ENCODE results near the gene LCT.
"Not testable (repeated sequence)": the region's sequence is repeated elsewhere in the genome, so short reads cannot be mapped to it uniquely, and the experiment has no call there.

LCT gene

GRCh38 chr2:135815269-135815668 lies 21.7 kb downstream of the LCT start:
- H3K4me3 ChIP-seq (ENCODE audit: low read depth in 1 of 2, low read length in 2 of 2): no peak overlapping the region

GRCh38 chr2:135812907-135813511 lies 24.0 kb downstream of the LCT start:
- H3K9me3 ChIP-seq (ENCODE audit: control insufficient read depth in 1 of 2, low read length in 2 of 2): no peaks in the 10 kb centered on the region
- H3K27ac ChIP-seq (ENCODE audit: low read length): no peak overlapping the region
- no peaks in the 10 kb centered on the region for H3K27me3 ChIP-seq (ENCODE audit: low read depth, low read length)
- no peaks in the 10 kb centered on the region for H3K4me1 ChIP-seq (ENCODE audit: control insufficient read depth in 1 of 2, insufficient read depth in 2 of 2, low read length in 2 of 2)
- no peaks in the 10 kb centered on the region for H3K36me3 ChIP-seq (ENCODE audit: control insufficient read depth in 1 of 2, insufficient read depth in 2 of 2, low read length in 2 of 2)
- H3K4me3 ChIP-seq (ENCODE audit: low read depth in 1 of 2, low read length in 2 of 2): no peak overlapping the region

More at GRCh38 chr2:135815269-135815668, 21.7 kb downstream of the LCT start:
- Histone ChIP-seq H3K9me3 (ENCODE audit: control insufficient read depth in 1 of 2, low read length in 2 of 2) (peaks cover 0 to 2% of the 10 kb centered on the region in 2 donors), H3K36me3 (ENCODE audit: control insufficient read depth in 1 of 2, insufficient read depth in 2 of 2, low read length in 2 of 2) (no peaks in the 10 kb centered on the region), H3K27me3 (ENCODE audit: low read depth, low read length) (no peaks in the 10 kb centered on the region), H3K27ac (ENCODE audit: low read length) (no peak overlapping the region), H3K4me1 (ENCODE audit: control insufficient read depth in 1 of 2, insufficient read depth in 2 of 2, low read length in 2 of 2) (no peaks in the 10 kb centered on the region)

- not testable (repeated sequence) for H3K9me3 ChIP-seq (ENCODE audit: control insufficient read depth in 1 of 2, low read length in 2 of 2); H3K27me3 ChIP-seq (ENCODE audit: low read depth, low read length); H3K4me3 ChIP-seq (ENCODE audit: low read depth in 1 of 2, low read length in 2 of 2); H3K36me3 ChIP-seq (ENCODE audit: control insufficient read depth in 1 of 2, insufficient read depth in 2 of 2, low read length in 2 of 2); H3K27ac ChIP-seq (ENCODE audit: low read length); H3K4me1 ChIP-seq (ENCODE audit: control insufficient read depth in 1 of 2, insufficient read depth in 2 of 2, low read length in 2 of 2)
These were observed 29.1 kb downstream of the LCT start for GRCh38 chr2:135807874-135808273.

- Histone ChIP-seq H3K9me3 (ENCODE audit: control insufficient read depth in 1 of 2, low read length in 2 of 2) (peaks cover 0 to 7% of the 10 kb centered on the region in 2 donors), H3K4me1 (ENCODE audit: control insufficient read depth in 1 of 2, insufficient read depth in 2 of 2, low read length in 2 of 2) (no peaks in the 10 kb centered on the region), H3K27me3 (ENCODE audit: low read depth, low read length) (no peaks in the 10 kb centered on the region), H3K27ac (ENCODE audit: low read length) (no peak overlapping the region), H3K36me3 (ENCODE audit: control insufficient read depth in 1 of 2, insufficient read depth in 2 of 2, low read length in 2 of 2) (no peaks in the 10 kb centered on the region), H3K4me3 (ENCODE audit: low read depth in 1 of 2, low read length in 2 of 2) (no peak overlapping the region)
These were observed 33.7 kb downstream of the LCT start for GRCh38 chr2:135803278-135803677.

- peaks cover 0 to 7% of the 10 kb centered on the region in 2 donors for H3K9me3 ChIP-seq (ENCODE audit: control insufficient read depth in 1 of 2, low read length in 2 of 2)
- no peak overlapping the region for H3K4me3 ChIP-seq (ENCODE audit: low read depth in 1 of 2, low read length in 2 of 2)
- H3K27ac ChIP-seq (ENCODE audit: low read length): no peak overlapping the region
- no peaks in the 10 kb centered on the region for H3K27me3 ChIP-seq (ENCODE audit: low read depth, low read length)
- H3K36me3 ChIP-seq (ENCODE audit: control insufficient read depth in 1 of 2, insufficient read depth in 2 of 2, low read length in 2 of 2): no peaks in the 10 kb centered on the region
- no peaks in the 10 kb centered on the region for H3K4me1 ChIP-seq (ENCODE audit: control insufficient read depth in 1 of 2, insufficient read depth in 2 of 2, low read length in 2 of 2)
These were observed 34.6 kb downstream of the LCT start for GRCh38 chr2:135802350-135802749.

- H3K4me3 ChIP-seq (ENCODE audit: low read depth in 1 of 2, low read length in 2 of 2): no peak overlapping the region
- H3K27me3 ChIP-seq (ENCODE audit: low read depth, low read length): no peaks in the 10 kb centered on the region
- no peak overlapping the region for H3K27ac ChIP-seq (ENCODE audit: low read length)
- H3K4me1 ChIP-seq (ENCODE audit: control insufficient read depth in 1 of 2, insufficient read depth in 2 of 2, low read length in 2 of 2): no peaks in the 10 kb centered on the region
- H3K36me3 ChIP-seq (ENCODE audit: control insufficient read depth in 1 of 2, insufficient read depth in 2 of 2, low read length in 2 of 2): no peaks in the 10 kb centered on the region
- H3K9me3 ChIP-seq (ENCODE audit: control insufficient read depth in 1 of 2, low read length in 2 of 2): peaks cover 0 to 7% of the 10 kb centered on the region in 2 donors
These were observed 36.2 kb downstream of the LCT start for GRCh38 chr2:135800513-135801460.

- H3K9me3 ChIP-seq (ENCODE audit: control insufficient read depth in 1 of 2, low read length in 2 of 2): peaks cover 0 to 7% of the 10 kb centered on the region in 2 donors
- no peaks in the 10 kb centered on the region for H3K4me1 ChIP-seq (ENCODE audit: control insufficient read depth in 1 of 2, insufficient read depth in 2 of 2, low read length in 2 of 2)
- H3K27ac ChIP-seq (ENCODE audit: low read length): no peak overlapping the region
- no peaks in the 10 kb centered on the region for H3K36me3 ChIP-seq (ENCODE audit: control insufficient read depth in 1 of 2, insufficient read depth in 2 of 2, low read length in 2 of 2)
- no peak overlapping the region for H3K4me3 ChIP-seq (ENCODE audit: low read depth in 1 of 2, low read length in 2 of 2)
- no peaks in the 10 kb centered on the region for H3K27me3 ChIP-seq (ENCODE audit: low read depth, low read length)
These were observed 37.2 kb downstream of the LCT start for GRCh38 chr2:135799738-135800137.

- Histone ChIP-seq H3K4me3 (ENCODE audit: low read depth in 1 of 2, low read length in 2 of 2) (no peak overlapping the region), H3K9me3 (ENCODE audit: control insufficient read depth in 1 of 2, low read length in 2 of 2) (peaks cover 0 to 7% of the 10 kb centered on the region in 2 donors), H3K4me1 (ENCODE audit: control insufficient read depth in 1 of 2, insufficient read depth in 2 of 2, low read length in 2 of 2) (no peaks in the 10 kb centered on the region), H3K27me3 (ENCODE audit: low read depth, low read length) (no peaks in the 10 kb centered on the region), H3K36me3 (ENCODE audit: control insufficient read depth in 1 of 2, insufficient read depth in 2 of 2, low read length in 2 of 2) (no peaks in the 10 kb centered on the region), H3K27ac (ENCODE audit: low read length) (no peak overlapping the region)
These were observed 38.2 kb downstream of the LCT start for GRCh38 chr2:135798762-135799161.

GRCh38 chr2:135798275-135798705 lies 38.7 kb downstream of the LCT start:
- H3K27ac ChIP-seq (ENCODE audit: low read length): no peak overlapping the region
- no peaks in the 10 kb centered on the region for H3K27me3 ChIP-seq (ENCODE audit: low read depth, low read length)
- H3K36me3 ChIP-seq (ENCODE audit: control insufficient read depth in 1 of 2, insufficient read depth in 2 of 2, low read length in 2 of 2): no peaks in the 10 kb centered on the region
- peaks cover 0 to 7% of the 10 kb centered on the region in 2 donors for H3K9me3 ChIP-seq (ENCODE audit: control insufficient read depth in 1 of 2, low read length in 2 of 2)
- H3K4me3 ChIP-seq (ENCODE audit: low read depth in 1 of 2, low read length in 2 of 2): no peak overlapping the region
- no peaks in the 10 kb centered on the region for H3K4me1 ChIP-seq (ENCODE audit: control insufficient read depth in 1 of 2, insufficient read depth in 2 of 2, low read length in 2 of 2)

- H3K36me3 ChIP-seq (ENCODE audit: control insufficient read depth in 1 of 2, insufficient read depth in 2 of 2, low read length in 2 of 2): no peaks in the 10 kb centered on the region
- no peaks in the 10 kb centered on the region for H3K4me1 ChIP-seq (ENCODE audit: control insufficient read depth in 1 of 2, insufficient read depth in 2 of 2, low read length in 2 of 2)
- peaks cover 0 to 7% of the 10 kb centered on the region in 2 donors for H3K9me3 ChIP-seq (ENCODE audit: control insufficient read depth in 1 of 2, low read length in 2 of 2)
- H3K27ac ChIP-seq (ENCODE audit: low read length): no peak overlapping the region
- no peak overlapping the region for H3K4me3 ChIP-seq (ENCODE audit: low read depth in 1 of 2, low read length in 2 of 2)
- H3K27me3 ChIP-seq (ENCODE audit: low read depth, low read length): no peaks in the 10 kb centered on the region
These were observed 39.3 kb downstream of the LCT start for GRCh38 chr2:135797497-135798274.

GRCh38 chr2:135796606-135797005 lies 40.4 kb downstream of the LCT start:
- Histone ChIP-seq H3K27ac (ENCODE audit: low read length) (no peak overlapping the region), H3K9me3 (ENCODE audit: control insufficient read depth in 1 of 2, low read length in 2 of 2) (peaks cover 0 to 7% of the 10 kb centered on the region in 2 donors), H3K4me3 (ENCODE audit: low read depth in 1 of 2, low read length in 2 of 2) (no peak overlapping the region), H3K36me3 (ENCODE audit: control insufficient read depth in 1 of 2, insufficient read depth in 2 of 2, low read length in 2 of 2) (no peaks in the 10 kb centered on the region), H3K4me1 (ENCODE audit: control insufficient read depth in 1 of 2, insufficient read depth in 2 of 2, low read length in 2 of 2) (no peaks in the 10 kb centered on the region), H3K27me3 (ENCODE audit: low read depth, low read length) (no peaks in the 10 kb centered on the region)
